Ishikawa (cell line): ENCODE data around the gene ECSIT.

ENCODE experiments used
- CEBPB ChIP-seq: IDR thresholded peaks from 2 replicates; pipeline ENCODE4 v1.6.1; 2012
- CREB1 ChIP-seq: IDR thresholded peaks from 2 replicates; pipeline ENCODE4 v1.6.1; 2012; ENCODE audit warnings: low read depth
- EGR1 ChIP-seq: IDR thresholded peaks from 2 replicates; pipeline ENCODE4 v1.6.1; 2012
- EP300 ChIP-seq: IDR thresholded peaks from 2 replicates; pipeline ENCODE4 v1.6.1; 2012; ENCODE audit warnings: borderline replicate concordance
- FOXM1 ChIP-seq: IDR thresholded peaks from 2 replicates; pipeline ENCODE4 v1.6.1; 2012; ENCODE audit warnings: low read depth, borderline replicate concordance
- NFIC ChIP-seq: IDR thresholded peaks from 2 replicates; pipeline ENCODE4 v1.6.1; 2012
- RAD21 ChIP-seq: IDR thresholded peaks from 2 replicates; pipeline ENCODE4 v1.6.1; 2012; ENCODE audit warnings: low read depth
- TAF1 ChIP-seq: IDR thresholded peaks from 2 replicates; pipeline ENCODE4 v1.6.1; 2012; ENCODE audit warnings: low read depth, mild to moderate bottlenecking
- TCF12 ChIP-seq: IDR thresholded peaks from 2 replicates; pipeline ENCODE4 v1.6.1; 2012; ENCODE audit warnings: low read depth
- TEAD4 ChIP-seq: IDR thresholded peaks from 2 replicates; pipeline ENCODE4 v1.6.1; 2012
- YY1 ChIP-seq: IDR thresholded peaks from 2 replicates; pipeline ENCODE4 v1.6.1; 2012; ENCODE audit warnings: low read depth
- ZBTB7A ChIP-seq: IDR thresholded peaks from 2 replicates; pipeline ENCODE4 v1.6.1; 2012; ENCODE audit warnings: low read depth
- TF ChIP-seq, protein P1 (sequence below): IDR thresholded peaks from 2 replicates; pipeline ENCODE4 v1.6.1; 2012
- TF ChIP-seq, protein P2 (sequence below): IDR thresholded peaks from 2 replicates; pipeline ENCODE4 v1.6.1; 2012; ENCODE audit warnings: low read depth, mild to moderate bottlenecking
- TF ChIP-seq, protein P3 (sequence below): IDR thresholded peaks from 2 replicates; pipeline ENCODE4 v1.6.1; 2012

The ECSIT gene

DNA sequence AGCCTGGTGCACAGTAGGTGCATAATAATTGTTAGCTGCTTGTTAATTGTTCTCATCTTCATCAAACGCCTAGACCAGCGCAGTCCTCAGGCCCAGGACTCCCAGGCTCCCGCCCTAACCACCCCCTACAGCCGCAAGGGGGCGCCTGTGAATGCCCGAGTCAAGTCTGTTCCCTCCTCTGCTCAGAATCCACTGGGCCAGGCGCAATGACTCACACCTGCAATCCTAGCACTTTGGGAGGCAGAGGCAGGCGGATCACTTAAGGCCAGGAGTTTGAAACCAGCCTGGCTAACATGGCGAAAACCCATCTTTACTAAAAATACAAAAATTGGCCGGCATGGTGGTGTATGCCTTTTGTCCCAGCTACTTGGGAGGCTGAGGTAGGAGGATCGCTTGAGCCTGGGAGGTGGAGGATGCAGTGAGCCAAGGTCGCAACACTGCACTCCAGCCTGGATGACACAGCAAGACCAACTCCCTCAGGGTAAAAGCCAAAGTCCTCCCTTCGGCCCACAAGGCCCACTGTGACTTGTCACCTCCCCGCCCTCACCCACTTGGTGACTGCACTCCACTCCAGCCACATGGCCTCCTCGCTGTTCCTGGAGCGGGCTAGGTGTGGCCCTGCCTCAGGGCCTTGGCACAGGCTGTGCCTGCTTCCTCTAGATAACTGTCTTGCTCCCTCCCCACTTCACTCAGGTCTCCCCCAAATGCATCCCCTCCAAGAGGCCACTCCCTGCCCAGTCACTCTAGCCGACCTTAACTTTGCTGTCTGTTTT is 32.4 kb downstream of the ECSIT start:
- TF ChIP-seq NFIC (no peak), RAD21 (peak; percentile 61)

DNA sequence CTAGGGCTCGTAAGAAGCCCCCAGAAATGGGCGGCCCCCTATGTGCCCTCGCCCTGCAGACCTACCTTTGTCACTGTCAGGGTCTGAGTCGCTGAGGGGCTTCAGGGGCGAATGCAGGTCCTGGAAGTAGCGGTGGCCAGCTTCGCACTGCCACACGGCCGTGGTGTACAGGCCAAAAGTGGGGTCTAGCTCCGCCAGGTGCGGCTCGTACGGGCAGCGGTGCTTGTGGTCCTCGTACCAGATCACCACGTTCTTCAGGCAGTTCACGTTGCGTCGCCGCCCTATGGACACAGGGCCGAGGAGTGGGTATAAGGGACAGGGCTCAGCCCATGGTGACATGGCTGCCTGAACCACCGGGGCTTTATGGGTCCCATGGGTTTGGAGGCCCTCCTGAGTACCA is 33.0 kb downstream of the ECSIT start:
- TF ChIP-seq ZBTB7A (no peak), CEBPB (no peak), EP300 (no peak), EGR1 (no peak), TEAD4 (no peak), RAD21 (no peak), YY1 (no peak), NFIC (no peak), CREB1 (no peak), TCF12 (no peak), TAF1 (no peak), FOXM1 (no peak)
- TF ChIP-seq, protein P1, sequence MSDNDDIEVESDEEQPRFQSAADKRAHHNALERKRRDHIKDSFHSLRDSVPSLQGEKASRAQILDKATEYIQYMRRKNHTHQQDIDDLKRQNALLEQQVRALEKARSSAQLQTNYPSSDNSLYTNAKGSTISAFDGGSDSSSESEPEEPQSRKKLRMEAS: no peak
- TF ChIP-seq, protein P2, sequence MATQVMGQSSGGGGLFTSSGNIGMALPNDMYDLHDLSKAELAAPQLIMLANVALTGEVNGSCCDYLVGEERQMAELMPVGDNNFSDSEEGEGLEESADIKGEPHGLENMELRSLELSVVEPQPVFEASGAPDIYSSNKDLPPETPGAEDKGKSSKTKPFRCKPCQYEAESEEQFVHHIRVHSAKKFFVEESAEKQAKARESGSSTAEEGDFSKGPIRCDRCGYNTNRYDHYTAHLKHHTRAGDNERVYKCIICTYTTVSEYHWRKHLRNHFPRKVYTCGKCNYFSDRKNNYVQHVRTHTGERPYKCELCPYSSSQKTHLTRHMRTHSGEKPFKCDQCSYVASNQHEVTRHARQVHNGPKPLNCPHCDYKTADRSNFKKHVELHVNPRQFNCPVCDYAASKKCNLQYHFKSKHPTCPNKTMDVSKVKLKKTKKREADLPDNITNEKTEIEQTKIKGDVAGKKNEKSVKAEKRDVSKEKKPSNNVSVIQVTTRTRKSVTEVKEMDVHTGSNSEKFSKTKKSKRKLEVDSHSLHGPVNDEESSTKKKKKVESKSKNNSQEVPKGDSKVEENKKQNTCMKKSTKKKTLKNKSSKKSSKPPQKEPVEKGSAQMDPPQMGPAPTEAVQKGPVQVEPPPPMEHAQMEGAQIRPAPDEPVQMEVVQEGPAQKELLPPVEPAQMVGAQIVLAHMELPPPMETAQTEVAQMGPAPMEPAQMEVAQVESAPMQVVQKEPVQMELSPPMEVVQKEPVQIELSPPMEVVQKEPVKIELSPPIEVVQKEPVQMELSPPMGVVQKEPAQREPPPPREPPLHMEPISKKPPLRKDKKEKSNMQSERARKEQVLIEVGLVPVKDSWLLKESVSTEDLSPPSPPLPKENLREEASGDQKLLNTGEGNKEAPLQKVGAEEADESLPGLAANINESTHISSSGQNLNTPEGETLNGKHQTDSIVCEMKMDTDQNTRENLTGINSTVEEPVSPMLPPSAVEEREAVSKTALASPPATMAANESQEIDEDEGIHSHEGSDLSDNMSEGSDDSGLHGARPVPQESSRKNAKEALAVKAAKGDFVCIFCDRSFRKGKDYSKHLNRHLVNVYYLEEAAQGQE: no peak
- TF ChIP-seq, protein P3, sequence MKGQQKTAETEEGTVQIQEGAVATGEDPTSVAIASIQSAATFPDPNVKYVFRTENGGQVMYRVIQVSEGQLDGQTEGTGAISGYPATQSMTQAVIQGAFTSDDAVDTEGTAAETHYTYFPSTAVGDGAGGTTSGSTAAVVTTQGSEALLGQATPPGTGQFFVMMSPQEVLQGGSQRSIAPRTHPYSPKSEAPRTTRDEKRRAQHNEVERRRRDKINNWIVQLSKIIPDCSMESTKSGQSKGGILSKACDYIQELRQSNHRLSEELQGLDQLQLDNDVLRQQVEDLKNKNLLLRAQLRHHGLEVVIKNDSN: no peak

DNA sequence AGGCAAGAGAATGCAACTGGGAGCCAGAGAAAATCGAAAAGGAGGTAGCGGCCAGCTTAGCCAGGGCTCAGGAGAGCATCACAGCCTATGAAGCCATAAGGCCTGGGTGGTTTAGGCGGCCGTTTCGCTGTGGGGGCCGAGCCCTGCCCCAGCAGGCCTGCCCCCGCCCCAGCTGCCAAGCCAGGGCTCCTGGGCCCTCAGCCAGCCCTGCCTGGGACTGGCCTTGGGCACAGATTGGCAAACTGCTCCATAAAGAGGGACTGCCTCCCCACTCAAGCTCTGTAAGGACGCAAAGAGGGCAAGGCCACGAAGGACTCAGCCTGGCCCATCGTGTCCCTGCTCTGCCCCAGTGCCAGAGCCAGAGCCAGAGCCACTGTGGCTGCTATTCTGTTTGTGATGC is 33.5 kb downstream of the ECSIT start:
- no peak for TF ChIP-seq CEBPB
- TF ChIP-seq CREB1: no peak

DNA sequence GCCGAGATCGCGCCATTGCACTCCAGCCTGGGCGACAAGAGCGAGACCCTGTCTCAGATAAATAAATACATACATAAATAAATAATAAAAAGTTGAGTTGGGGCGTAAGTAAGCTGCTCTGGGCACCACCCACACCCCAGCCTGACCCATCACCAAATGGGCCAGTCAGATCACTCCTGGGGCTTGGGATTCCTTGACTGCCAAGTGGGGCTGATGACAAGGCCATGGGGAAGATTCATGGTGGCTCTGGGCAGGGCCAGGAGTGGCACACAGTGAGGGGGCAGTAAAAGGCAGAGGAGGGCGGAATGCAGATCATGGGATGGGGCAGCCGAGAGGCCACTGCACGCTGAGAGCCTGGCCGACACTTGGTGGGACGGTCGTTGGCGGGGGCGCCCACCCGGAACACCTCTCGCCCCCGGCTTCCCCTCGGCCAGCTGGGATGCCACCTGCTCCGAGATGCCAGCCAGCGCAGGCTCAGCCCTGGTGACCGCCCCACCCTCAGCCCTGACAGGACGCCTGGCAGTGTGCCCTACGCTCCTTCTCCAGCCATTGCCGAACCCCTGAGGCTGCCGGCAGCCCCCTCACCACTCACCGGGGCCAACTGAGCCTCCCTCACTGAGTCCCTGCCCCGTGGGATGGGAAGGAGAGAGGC is 34.2 kb downstream of the ECSIT start:
- no peak for TF ChIP-seq NFIC
- TF ChIP-seq, protein P1: no peak
- TF ChIP-seq EP300: no peak
- TF ChIP-seq TAF1: no peak
- TF ChIP-seq TEAD4: no peak

DNA sequence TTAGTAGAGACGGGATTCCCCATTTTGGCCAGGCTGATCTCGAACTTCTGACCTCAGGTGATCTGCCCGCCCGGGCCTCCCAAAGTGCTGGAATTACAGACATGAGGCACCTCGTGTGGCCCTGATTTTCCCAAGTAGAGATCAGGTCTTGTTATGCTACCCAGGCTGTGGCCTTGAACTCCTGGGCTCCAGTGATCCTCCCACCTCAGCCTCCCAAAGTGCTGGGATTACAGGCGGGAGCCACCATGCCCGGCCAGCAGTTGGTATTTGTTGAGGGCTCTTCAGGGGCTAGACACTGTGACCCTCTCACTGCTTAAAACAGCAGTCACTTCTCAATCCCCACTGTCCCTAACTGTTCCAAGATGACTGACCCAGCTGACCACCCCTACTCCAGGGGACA is 39.6 kb downstream of the ECSIT start:
- no peak for TF ChIP-seq RAD21
- no peak for TF ChIP-seq NFIC
- TF ChIP-seq, protein P2: no peak
- no peak for TF ChIP-seq EP300
- TF ChIP-seq, protein P1: no peak
- no peak for TF ChIP-seq YY1
- TF ChIP-seq, protein P3: no peak
- TF ChIP-seq ZBTB7A: no peak
- TF ChIP-seq TCF12: no peak
- no peak for TF ChIP-seq TEAD4
- TF ChIP-seq FOXM1: no peak
- no peak for TF ChIP-seq CREB1

DNA sequence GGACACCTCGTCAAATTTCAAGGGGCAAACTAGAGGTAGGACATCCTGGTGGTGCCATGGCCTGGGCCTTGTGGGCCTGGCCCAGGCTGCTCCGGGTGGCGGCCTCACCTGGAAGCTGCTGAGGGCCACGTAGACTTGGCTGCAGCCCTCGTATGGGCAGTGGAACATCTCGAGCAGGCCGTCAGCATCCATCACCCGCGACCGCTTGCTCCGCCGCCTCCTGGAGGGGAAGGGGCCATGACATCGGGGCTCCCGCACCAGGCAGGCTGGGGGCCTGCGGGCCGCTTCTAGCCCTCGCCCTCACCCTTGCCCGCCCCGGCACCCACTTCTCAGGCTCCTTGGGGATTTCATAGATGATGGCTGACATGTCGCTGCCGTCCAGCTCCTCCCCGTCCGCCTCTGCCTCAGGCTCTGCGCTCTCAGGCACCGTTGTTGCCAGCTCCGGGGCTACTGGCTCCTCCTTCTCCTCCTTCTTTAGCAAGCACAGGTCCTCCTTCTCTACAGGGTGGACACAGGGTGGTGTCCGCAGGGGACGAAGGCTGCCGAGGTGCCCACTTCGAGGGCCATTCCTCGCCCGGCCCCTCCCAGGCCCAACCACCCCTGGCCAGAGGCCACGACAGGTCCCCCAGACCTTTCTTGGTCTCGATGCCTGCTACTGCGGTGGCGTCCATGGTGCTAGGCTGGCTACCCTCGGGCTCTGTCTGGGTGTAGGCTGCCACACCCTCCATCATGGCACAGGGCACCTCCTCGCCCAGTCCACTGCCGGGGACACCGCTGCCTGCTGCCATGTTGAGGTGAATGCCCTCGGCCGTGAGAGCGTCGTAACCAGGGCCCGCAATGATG is 42.1 kb downstream of the ECSIT start:
- TF ChIP-seq CEBPB (no peak), YY1 (no peak), CREB1 (no peak), ZBTB7A (no peak), TEAD4 (no peak), FOXM1 (no peak), TCF12 (no peak), EP300 (no peak), RAD21 (no peak)
- TF ChIP-seq, protein P1: no peak
- TF ChIP-seq, protein P2: no peak
- TF ChIP-seq, protein P3: no peak
